Hippocampal formation (tissue), 2 donors: ENCODE results near the gene NFKB2.

Experiments used
- DNase-seq, 2 donors: peaks; one replicate each; lab custom pipeline; 2025; lab: John Stamatoyannopoulos, UW

Gene NFKB2

GRCh38 chr10:102422545-102423129 lies 27.1 kb downstream of the NFKB2 start:
- DNase-seq = peak in 1 of 2 donors; percentile 62

- no peak for DNase-seq
These were observed 28.0 kb downstream of the NFKB2 start for GRCh38 chr10:102423372-102423968.

GRCh38 chr10:102424145-102424544 lies 28.6 kb downstream of the NFKB2 start:
- no peak for DNase-seq

- no peak for DNase-seq
These were observed 29.4 kb downstream of the NFKB2 start for GRCh38 chr10:102424916-102425315.

- no peak for DNase-seq
These were observed 29.9 kb downstream of the NFKB2 start for GRCh38 chr10:102425444-102425843.

GRCh38 chr10:102426803-102427287 lies 31.3 kb downstream of the NFKB2 start:
- DNase-seq = no peak

GRCh38 chr10:102429468-102429867 lies 34.0 kb downstream of the NFKB2 start:
- DNase-seq = no peak

- no peak for DNase-seq
These were observed 36.1 kb downstream of the NFKB2 start for GRCh38 chr10:102431452-102432124.

- peak; percentile 94 for DNase-seq
These were observed 36.9 kb downstream of the NFKB2 start, which contains the start of gene CUEDC2 for GRCh38 chr10:102432162-102432950. Gene CUEDC2, minus strand, starts transcription at chr10:102432574. Its CDS starts 7,386 bp downstream, at chr10:102425188.

- DNase-seq = no peak
These were observed 38.1 kb downstream of the NFKB2 start for GRCh38 chr10:102433619-102434046.

GRCh38 chr10:102434394-102435132 lies 39.1 kb downstream of the NFKB2 start:
- no peak for DNase-seq

- DNase-seq = no peak
These were observed 39.6 kb downstream of the NFKB2 start for GRCh38 chr10:102435133-102435497.

GRCh38 chr10:102435529-102436233 lies 40.2 kb downstream of the NFKB2 start:
- DNase-seq = no peak

- DNase-seq = no peak
These were observed 40.8 kb downstream of the NFKB2 start for GRCh38 chr10:102436312-102436711.

- DNase-seq = no peak
These were observed 42.0 kb downstream of the NFKB2 start for GRCh38 chr10:102437515-102437914.

- no peak for DNase-seq
These were observed 42.9 kb downstream of the NFKB2 start for GRCh38 chr10:102438374-102438773.

GRCh38 chr10:102444851-102445250 lies 49.3 kb downstream of the NFKB2 start:
- DNase-seq = no peak

- DNase-seq = peak in 1 of 2 donors; percentile 42
These were observed 54.0 kb downstream of the NFKB2 start for GRCh38 chr10:102449321-102450123.

GRCh38 chr10:102450124-102450373 lies 54.5 kb downstream of the NFKB2 start:
- DNase-seq = no peak

- peak; percentile 57 to 73 for DNase-seq
These were observed 55.0 kb downstream of the NFKB2 start for GRCh38 chr10:102450374-102451104.
